GM19438 (cell line): ENCODE measurements around the gene FBXW2.

Experiments used
- ATAC-seq: cut with Tn5 transposase; IDR thresholded peaks from one replicate; pipeline ENCODE4 v1.9.1; 2021; ENCODE audit warnings: low read depth; ENCODE audit not compliant: unreplicated experiment

FBXW2 gene

DNA sequence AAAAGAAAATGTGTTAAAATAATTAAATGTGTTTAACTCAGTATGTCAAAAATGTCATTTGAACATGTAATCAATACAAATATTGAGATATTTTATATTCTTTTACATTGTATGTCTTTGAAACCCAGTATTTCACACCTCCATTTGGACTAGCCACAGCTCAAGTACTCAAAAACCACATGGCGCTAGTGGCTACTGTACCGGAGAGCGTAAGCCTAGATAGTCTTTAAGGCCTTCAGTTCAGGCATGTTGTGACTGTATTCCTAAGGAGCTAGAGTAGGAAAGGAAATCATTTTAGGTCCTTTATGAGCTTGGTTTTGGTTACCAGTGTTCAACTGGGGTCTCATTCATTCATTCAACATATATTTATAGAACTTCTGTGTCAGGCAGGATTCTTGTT lies 12.8 kb downstream of the FBXW2 start:
- no peak for ATAC-seq

DNA sequence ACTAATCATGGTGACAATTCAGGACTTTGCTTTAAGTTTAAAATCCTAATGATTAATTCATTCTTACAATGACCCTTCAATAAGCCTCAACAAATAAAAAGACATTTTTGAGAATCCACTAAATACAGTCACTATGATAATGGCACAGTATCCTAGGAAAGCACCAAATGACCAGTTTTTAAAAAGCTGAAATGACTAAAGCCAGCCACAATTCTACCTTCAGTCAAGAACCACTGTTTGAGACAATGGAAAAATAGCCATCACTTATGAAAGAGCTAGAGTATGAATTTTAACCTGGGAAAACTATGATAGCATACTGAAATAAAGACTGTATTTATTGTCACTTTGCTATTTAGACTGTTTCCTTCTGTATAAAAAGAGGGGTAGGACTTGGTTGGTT lies 14.0 kb downstream of the FBXW2 start:
- ATAC-seq = no peak

DNA sequence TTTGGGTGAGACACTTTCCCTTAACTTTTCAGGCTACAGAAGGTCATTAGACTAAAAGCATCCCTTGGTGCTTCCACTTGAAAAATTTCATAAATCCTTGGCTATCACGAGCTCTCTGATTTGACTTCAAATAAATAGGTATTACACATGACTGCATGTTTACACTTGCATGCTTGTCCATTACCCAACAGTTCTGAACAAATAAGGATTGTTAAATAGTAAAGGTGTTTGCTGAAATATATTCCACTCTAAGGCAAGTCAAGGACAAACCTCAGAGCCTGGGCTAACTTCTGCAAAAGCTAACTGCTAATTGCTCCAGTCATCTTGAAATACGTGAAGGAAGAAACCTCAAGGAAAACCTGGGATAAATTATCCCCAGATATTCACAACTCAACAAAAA lies 14.5 kb downstream of the FBXW2 start:
- no peak for ATAC-seq

DNA sequence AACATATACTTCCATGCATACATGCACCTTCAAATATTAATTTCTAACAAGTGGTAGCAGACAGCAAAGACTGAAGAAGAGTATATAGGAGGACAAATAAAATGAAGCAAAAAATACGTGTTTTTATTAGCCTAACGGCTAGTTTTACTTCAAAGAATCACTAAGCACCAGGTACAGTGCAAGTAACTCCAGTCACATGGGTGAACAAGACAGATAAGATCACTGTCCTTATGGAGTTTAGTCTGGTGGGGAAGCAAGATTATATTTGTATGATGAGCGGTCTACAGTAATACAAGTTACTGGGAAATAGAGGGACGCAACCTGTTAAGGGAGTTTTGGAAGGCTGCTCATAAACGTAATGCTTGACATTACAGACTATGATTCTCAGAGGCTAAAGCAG lies 16.0 kb downstream of the FBXW2 start:
- ATAC-seq = no peak

DNA sequence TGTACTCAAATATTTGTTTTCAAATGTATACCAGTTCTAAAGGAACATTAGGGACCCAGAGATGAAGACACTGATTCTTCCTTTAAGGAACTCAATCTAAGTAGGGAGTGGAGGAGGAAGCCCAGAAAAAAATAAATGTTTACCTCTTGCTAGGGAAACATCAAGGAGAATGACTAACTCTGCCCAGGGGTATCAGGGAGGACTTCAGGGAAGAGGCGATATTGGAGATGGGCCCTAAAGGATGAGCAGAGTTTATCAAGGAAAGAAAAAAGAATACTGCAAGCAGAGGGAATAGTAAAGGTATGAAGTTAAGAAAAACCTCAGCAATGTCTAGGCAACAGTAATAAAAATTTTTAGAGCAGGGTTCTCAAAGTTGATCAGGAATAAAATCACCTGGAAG lies 16.4 kb downstream of the FBXW2 start:
- no peak for ATAC-seq

DNA sequence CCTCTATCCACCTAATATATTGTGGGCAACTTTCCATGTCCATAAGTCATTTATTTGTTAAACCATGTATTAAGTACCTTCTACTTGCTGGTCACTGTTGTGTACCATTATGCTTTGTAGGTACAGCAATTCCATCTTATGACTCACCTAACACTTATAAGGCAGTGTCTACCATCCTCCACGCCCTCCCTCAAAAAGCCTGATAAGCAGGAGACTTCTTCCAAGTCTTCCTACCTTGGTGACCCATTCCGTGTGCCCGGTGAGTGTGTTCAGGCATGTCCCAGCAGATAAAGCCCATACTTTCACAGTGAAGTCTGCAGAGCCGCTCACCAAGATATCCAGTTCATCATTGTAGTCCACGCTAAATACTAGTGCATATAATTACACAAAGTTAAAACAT lies 17.4 kb downstream of the FBXW2 start:
- ATAC-seq = no peak

DNA sequence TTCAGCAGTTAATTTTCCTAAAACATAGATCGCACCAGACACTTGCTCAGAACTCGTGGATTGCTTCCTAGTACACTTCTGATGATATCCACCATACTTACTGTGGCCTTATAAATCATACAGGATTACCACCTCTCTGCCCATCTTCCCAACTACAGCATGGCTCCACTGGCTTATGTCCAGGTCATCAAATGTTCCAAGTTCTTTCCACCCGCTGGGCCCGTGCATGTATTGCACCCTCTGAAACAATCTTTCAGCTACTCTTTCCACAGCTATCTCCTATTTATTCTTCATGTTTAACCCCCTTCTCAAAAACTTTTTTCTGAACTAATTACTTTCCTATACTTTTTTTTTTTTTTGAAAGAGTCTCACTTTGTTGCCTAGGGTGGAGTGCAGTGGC lies 18.5 kb downstream of the FBXW2 start:
- ATAC-seq = no peak

DNA sequence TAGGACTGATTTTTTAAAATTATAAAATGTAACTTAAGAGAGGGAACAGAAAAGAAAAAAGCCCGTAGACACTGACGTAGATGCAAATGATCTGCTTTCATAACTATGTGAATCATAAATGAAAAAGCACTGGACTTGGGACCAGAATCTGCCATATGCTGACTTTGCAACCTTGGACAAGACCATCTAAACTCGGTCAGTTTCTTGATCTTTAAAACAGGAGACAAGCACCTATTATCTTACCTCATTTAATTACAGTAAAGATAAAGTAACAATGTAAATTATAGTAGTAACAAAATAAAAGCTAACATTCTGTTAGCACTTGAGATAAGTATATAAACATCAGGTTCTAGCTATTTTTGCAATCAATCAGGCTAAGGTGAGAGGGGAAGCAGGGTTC lies 20.0 kb downstream of the FBXW2 start:
- no peak for ATAC-seq

DNA sequence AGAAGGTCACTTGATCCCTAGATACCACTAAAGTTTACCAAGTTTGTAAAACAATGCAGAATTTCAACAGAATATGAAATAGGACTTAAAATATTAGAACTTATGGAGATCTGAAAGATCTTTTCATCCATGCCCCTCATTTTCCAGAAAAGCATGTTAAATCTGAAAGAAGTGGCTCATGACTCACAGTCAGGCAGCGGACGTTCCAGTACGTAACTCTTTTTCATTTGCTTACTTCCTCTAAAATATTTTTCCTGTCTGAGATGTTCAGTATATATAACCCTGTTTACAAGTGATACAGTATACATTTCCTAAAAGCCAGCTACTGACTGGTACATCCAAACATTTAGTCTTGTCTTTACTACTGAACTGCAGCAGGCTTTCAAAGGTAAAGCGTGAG lies 22.3 kb downstream of the FBXW2 start:
- no peak for ATAC-seq

DNA sequence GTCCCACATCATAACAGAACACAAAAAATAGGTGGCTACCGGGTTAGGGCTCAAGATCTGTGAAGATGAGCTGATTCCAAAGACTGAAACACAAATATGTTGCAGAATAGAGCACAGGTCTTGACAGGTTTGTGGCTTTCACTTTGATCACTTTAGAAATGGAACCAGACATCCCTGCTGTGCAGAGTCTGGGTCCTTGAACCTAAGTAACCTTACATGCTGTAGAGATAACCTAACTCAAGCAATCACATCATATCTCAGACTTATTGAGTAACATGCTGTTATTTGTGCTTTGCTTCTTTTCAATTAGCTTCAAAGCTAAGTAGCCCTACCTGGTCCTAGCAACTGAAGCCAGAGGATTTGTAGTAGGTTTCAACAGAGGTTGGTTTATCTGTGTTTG lies 24.3 kb downstream of the FBXW2 start:
- no peak for ATAC-seq

DNA sequence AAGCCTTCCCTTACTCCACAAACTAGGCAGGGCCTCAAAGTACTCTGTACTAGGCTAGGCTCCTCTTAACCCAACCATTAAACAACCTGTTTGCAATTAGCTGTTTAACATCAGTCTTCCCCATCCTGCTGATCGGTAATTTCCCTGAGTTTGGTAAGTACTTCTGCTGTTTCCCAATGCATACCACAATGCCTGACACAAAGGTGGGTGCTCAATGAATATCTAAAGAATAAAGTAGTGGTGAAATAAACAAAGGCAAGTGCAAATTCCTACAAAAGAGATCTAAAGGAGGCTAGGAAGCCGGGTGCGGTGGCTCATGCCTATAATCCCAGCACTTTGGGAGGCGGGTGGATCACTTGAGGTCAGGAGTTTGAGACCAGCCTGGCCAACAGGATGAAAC lies 25.0 kb downstream of the FBXW2 start:
- ATAC-seq = no peak

DNA sequence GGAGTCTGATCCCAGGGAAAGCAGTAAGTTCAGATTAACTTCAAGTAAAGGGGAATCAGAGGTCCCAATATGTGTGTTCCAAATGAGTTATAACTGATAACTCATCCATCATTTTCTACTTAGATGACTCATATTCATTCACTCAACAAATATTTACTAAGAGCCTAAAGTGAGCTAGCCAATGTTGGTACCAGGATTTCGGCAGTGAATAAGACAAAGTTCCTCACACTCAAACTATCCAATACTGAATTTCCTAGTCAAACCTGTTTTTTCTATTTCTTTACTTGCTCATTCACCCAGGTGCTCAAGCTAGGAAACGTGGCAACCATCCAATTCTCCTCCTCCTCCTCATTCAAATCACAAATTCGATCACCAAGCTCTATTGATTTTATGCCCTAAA lies 25.8 kb downstream of the FBXW2 start:
- no peak for ATAC-seq

DNA sequence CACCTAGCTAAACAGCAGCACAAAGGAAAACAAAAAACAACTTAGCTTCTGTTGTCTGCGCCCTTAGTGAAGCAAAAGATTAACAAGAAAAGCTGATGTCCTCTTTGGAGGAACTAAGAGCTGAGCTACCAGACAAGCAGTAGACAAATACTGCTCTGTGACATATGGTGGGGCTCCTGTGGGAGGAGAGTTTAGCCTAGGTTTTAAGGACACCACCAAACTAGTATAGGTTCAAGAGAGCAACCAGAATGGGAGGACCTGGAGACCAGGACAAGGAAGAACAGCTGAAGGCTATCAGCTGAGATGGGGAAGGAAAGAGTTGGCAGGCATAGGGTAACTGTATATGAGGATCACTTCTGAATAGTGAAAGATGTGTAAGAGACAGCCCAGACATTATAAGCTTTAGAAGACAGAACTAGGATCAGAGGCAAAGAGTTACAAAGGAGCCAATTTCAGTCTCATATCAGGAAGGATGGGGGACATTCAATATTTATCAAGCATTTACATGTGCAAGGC lies 27.2 kb downstream of the FBXW2 start:
- ATAC-seq = no peak

DNA sequence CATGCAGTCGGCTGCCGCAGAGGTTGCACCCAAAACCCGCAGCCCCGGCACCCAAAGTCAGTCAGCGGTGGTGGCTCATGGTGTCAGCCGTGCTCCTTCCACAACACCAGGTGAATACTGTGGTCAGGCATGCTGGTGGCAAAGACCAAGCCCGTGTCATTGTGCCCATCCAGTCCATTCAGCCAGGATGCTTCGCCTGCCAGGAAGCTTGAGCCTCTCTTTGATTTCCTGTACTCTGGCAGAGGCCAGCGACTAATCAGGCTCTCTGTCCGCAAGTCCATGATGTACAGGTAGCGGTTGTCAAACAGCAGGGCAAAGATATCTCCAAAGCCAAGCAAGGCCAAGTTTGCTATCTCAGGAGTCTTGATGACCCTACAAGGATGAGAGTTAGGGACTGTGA lies 28.7 kb downstream of the FBXW2 start:
- no peak for ATAC-seq

DNA sequence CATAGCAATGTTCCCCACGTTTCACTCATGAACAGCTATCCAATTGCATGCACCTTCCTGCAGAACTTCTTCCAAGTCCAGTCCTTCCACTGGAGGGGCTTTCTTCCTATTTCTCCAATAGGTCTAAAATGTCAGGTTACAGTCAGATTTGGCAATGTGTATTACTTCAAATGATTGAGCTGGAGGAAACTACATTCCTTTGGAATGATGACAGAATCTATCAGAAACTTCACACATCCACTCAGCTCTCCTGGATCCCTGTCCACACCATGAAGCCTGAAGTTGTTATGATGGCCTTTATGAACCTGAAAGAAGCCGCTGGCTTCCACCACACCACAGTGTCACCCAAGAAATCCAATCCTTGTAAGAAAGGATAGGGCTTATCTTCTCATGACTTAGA lies 32.2 kb downstream of the FBXW2 start:
- no peak for ATAC-seq

DNA sequence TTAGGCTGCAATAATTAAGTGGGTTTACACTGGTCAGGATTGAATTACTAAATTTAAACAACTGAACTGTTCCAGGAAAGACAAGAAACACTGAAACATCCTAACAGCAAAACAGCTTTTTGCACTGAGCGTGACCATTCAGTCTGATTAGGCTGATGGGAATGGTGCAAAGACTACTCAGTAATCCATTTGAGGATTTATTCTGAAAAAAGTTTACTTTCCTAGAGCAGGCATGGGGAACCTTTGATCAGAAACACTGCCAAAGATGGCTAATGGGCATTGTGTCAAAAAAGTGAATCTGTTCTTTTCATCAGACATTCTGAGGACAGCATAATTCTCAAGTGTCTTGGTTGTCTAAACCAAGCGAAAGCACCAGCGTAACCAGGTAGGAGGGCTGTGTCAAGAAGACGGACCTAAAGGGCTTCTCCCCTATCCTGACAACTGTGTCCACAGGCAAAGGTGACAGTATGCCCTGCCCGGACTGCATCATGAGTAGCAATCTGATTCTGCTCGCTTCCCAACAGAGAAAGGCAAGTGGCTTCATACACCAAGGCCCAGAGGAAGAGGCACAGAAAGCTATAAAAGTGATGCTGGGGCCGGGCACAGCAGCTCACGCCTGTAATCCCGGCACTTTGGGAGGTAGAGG lies 33.3 kb downstream of the FBXW2 start:
- ATAC-seq = no peak

DNA sequence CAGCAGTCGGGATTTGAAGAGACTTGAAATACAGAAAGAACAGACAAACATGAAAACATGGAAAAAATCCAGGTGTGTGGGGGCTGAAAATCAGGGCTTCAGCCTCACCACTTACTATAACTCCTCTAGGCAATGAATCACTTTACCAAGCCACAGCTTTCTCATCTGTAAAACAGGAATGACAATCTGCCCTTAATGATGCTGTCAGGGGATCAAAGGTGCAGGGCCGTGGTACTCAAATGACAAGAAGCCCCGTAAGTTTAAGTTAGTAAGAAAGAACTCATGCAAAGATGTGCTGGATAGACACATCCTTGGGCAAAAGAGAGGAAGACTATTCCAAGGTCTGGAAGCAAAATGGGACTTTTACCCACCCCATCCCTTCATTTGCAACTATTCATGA lies 34.7 kb downstream of the FBXW2 start:
- ATAC-seq = no peak

DNA sequence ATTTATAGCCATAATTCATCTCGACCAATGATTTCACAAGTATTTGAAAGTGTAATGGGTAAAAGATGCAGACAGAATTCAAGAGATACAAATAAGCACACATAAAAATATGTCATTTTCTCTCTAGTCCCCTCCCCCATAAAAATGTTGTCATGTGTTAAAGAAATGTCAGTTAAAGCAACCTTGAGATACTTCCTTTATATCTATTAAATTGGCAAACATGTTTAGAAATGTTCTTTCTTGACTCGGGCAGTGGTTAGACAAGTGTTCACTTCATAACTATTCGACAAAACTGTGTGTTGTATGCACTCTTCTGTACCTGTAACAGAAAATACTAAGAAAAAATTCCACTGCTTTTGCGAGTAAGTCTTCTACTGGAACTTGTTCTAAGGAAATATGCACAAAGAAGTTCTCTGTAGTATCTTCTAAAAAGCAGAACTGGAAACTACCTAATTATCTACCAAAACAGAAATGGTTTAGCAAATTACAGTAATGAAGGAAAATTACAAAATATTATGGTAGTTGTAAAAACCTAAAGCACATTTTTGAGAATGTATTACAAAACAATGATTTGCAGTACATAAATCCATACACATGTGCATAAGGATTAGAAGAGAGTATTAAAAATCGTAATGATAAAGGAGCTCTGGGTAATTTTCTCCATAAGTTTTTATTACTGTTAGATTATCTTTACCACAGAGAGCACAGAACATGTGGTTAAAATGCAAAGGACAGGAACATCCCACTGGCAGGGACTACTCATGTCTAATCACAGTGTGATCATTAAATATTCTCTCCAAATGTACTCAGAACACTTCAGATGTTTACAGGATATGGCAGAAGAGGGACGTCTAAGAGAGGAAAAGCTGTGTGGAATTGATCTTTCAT lies 35.9 kb downstream of the FBXW2 start:
- no peak for ATAC-seq

DNA sequence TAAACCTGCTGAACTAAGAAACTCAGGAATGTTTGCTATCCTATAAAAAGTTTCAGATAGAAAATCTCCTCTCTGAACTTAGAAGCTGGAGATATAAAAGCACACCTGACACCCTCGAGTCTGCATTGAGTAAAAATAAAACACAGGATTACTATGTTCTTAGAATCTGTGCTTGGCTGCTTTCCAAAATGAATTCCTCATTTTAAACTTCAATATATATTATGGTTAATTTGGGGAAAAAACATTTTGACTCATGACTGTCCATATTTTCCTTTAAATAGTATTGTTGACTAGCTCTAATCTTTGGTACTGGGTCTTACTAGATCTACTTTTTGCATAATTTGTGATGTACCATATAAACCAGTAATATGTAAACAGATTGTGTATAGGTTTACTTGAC lies 36.7 kb downstream of the FBXW2 start:
- ATAC-seq = no peak

DNA sequence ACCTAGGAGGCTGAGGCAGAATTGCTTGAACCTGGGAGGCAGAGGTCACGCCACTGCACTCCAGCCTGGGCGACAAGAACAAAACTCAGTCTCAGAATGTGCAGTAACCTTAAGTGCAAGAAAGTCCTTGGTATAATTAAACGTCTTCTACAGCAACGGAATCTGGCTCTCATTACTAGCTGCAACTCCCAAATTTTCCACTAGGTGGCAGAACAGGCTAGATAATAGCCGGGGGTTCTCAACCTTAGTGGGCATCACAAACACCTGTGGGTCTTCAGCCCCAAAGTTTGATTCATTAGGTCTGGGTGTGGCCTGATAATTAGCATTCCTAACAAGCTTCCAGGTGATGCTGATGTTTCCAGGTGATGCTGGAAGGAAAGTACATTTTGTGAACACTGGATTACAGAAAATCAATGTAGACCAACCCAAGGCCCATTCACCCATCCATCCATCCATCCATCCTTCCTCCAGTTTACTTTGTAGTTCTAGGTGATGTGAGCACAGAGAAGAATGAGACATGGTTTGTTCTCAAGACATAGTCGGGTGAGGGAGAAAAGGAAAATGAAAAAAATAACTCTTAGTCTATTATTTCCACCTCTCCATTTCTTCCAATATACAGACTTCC lies 37.3 kb downstream of the FBXW2 start:
- no peak for ATAC-seq

DNA sequence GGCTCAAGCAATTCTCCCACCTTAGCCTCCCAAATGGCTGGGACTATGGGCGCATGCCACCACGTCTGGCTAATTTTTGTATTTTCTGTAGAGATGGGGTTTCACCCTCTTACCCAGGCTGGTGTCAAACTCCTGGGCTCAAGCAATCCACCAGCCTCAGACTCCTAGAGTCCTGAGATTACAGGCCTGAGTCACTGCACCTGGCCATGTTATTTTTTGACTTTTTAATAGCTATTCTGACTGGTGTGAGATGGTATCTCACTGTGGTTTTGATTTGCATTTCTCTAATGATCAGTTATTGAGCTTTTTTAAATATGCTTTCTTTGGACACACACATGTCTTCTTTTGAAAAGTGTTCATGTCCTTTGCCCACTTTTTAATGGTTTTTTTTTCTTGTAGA lies 38.2 kb downstream of the FBXW2 start:
- no peak for ATAC-seq

DNA sequence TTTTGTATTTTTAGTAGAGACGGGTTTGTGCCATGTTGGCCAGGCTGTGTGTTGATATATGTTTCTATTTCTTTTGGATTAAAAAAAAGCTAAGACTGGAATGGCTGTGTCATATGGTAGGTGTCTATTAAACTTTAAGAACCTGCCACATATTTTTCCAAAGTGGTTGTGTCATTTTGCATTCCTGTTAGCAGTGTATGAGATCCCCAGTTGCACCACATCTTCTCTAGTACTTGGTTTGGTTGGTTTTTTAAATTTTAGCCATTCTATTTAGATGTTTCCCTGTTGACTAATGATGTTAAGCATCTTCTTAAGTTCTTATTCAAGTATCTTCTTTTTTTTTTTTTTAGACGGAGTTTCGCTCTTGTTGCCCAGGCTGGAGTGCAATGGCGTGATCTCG lies 42.8 kb downstream of the FBXW2 start:
- no peak for ATAC-seq
